ENCODE measurements around the gene HSD11B2.

Gene HSD11B2

GRCh38 chr16:67436640-67437193 lies 5.8 kb downstream of the HSD11B2 start:
- no peak for DNase-seq

DNA sequence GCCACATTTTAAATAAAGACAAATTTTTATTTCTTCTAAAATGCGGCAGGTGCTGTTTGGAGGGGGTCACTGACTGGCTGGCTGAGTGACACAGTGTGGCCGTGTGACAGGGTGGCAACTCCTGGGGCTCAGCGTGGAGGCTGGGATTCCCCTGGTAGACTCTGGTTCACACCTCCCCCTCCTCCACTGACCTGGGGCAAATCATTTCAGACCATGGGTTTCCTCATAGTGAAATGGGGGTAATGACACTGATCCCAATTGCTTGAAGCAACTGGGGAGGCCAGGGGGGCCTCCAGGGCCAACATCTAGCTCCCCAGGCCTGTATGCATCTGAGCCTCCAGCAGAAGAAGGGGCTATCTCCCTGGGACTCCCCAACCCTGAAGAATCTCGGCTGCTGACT lies 6.6 kb downstream of the HSD11B2 start:
- peak; percentile 20 for DNase-seq

- no peak for DNase-seq
Observed at GRCh38 chr16:67438098-67438791, 7.3 kb downstream of the HSD11B2 start.

DNA sequence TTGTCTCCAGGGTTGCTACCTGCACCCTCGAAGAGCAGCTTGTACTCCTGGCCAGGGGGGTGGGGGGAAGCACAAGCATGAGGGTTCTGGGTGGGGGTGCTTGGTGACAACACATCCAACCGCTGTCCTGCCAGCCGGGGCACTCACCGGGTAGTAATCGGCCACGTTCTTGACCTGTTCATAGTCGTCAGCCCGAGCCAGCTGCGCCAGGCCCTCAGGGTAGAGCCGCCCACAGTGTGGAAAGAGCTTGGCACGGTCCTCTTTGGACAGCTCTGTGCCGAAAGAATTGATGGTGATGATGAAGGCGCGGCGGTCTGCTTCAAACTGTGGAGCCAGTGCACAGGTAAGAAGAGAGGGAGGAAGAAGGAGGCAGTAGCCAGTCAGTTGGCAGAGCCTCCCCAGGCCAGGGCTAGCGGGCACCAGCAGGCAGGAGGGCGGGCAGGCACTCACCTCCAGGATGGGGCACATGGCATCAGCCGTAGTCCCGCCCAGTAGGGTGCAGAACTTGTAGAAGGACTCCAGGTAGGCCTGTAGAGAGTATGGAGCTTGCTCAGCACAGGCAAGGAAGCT lies 8.0 kb downstream of the HSD11B2 start:
- DNase-seq, result no peak

- DNase-seq, result no peak
Observed at GRCh38 chr16:67441271-67441753, 10.4 kb downstream of the HSD11B2 start.

- DNase-seq, result no peak
Observed at GRCh38 chr16:67441907-67442306, 11.0 kb downstream of the HSD11B2 start.

- DNase-seq, result no peak
Observed at GRCh38 chr16:67442581-67443255, 11.8 kb downstream of the HSD11B2 start.

GRCh38 chr16:67443265-67443664 lies 12.3 kb downstream of the HSD11B2 start:
- DNase-seq, result no peak

DNA sequence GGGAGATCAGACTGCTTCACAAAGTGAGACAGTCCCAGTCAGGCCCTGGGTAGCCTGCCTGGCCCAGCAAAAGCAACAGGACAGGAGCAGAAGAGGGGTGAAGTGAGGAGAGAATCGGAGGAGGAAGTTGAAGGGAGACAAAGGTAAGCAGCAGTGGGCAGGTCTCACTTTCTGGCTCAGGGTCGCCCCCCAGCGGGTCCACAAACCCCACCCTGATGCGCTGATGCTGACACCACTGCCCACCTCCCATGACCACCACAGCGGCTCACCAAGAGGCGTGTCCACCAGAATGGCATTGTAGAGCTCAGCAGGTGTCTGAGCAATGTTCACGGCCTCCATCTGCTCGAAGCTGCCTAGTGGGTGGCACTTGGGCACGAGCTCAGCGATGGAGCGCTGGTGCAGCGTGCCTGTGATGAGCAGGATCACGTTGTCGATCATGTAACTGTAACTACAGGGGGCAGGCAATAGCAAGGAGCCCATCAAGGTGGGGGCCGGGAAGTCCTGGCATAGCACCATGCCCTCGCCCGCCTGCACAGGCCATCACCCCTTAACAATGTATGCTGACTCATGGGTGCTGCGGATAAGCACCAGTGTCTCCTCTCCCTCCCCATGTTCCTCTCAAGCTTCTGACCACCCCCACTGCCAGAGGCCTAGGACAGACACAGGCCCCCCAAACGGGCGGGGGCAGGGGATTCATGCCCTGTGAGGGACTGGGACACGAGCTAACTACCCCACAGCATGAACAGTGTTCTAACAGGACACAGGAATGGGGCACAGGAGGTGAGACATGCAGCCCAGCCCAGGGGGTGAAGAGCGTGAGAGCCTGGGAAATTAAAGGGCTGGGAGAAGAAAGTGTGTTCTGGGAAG lies 13.6 kb downstream of the HSD11B2 start:
- no peak for DNase-seq

DNA sequence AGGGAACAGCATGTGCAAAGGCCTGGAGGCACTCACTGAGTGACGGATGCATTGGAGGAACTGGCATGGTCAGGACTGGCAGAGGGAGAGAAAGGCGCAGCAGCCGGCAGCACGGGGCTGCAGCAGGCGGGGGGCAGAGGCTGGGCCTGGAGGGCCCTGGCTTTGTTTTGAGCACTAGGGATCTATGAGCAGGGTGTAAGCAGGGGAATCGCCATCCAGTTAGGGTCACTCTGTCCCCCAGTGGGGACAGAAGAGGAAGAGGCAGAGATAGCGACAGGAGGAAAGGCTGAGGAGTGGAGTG lies 14.2 kb downstream of the HSD11B2 start:
- no peak for DNase-seq

DNA sequence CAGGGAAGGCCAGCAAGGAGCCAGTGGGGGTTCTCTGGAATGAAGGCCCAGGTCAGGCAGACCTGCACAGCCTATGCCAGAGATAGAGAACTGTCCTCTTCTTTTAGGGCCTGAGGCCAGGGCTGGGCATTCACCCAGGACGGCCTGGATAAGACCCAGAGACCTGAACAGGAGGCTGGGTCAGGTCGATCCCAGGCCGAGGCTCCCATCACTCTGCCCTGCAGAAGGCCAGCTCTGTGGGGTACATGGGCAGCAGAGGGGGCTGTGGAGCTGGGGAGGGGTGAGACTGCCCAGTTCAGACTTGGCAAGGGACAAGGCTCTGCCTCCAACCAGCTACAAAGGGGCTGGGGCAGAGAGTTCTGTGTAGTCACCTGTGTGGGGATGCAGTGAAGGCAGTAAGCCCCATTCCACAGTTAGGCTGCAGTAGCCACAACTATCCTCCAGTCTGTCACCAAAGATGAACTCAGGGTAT lies 14.6 kb downstream of the HSD11B2 start:
- no peak for DNase-seq

- no peak for DNase-seq
Observed at GRCh38 chr16:67445913-67446907, 15.3 kb downstream of the HSD11B2 start.

GRCh38 chr16:67446968-67447507 lies 16.1 kb downstream of the HSD11B2 start:
- DNase-seq, result no peak

GRCh38 chr16:67447508-67448076 lies 16.7 kb downstream of the HSD11B2 start:
- peak; percentile 26 for DNase-seq

DNA sequence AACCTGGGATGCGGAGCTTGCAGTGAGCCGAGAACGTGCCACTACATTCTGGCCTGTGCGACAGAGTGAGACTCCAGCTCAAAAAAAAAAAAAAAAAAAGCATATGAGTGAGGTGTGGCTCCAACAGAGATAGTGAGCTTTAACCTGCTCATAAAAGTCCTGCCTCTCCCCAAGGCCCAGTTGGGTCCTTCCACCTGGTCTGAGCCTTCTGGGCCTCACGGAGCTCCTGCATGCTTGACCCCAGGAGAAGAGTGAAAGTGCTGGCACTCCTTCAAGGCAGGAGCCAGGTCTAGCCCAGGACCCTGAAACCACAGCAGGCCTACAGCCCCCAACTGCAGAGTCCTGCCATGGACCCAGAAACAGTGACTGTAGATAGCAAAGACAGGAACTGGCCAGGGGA lies 17.7 kb downstream of the HSD11B2 start:
- no peak for DNase-seq

DNA sequence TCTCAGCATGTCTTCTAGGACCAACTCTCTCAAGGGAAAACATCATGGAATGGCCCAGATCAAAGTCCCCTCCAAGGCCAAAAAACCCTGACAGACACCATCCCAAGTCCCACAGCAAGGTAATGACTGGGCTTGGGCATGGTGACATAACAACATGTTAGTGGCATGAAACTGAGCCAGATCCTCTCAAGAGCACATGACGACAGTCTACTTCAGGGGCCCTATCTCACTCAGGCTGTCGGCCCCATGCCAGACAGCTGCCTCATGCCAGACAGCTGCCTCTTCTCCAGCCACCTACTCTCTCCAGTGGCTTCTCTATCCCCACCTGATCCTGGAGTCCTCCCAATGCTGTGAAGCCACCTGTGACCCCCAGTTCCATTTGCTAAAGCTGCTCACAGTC lies 18.4 kb downstream of the HSD11B2 start:
- no peak for DNase-seq

- no peak for DNase-seq
Observed at GRCh38 chr16:67449739-67450138, 18.8 kb downstream of the HSD11B2 start.

- no peak for DNase-seq
Observed at GRCh38 chr16:67451061-67451703, 20.3 kb downstream of the HSD11B2 start.

DNA sequence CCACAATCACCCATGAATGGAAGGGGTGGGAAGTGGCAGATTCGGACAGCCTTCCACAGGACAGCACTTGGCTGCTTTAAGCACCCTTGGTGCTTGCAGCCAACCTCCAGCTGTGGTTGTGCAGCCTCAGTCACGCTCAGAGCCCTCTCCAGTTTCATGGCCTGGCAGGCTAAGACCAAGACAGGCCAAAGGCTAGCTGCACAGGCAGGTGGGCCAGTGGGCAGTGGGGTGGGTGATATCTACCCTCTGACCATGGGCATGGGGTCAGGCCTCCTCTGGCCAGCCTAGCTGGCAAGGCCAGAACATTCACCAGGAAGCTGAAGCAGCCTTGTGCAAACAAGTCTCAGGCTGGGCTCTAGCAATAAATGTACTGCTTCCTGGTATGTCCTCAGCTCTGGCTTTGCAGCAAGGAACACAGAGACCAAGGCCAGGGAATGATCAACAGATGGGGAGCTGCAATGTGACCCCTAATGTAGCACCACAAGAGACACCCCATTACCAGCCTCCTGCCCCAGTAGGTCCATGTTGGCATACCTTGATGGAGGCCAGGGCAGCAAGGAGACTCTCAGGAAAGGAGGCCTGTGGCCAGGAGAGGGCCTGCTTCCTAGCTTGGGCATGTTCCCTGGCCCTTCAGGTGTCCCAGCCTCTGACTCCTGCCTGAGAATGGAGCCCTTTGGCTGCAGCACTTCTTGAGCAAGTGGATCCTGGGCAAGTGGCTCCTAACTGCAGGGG lies 20.9 kb downstream of the HSD11B2 start:
- no peak for DNase-seq

DNA sequence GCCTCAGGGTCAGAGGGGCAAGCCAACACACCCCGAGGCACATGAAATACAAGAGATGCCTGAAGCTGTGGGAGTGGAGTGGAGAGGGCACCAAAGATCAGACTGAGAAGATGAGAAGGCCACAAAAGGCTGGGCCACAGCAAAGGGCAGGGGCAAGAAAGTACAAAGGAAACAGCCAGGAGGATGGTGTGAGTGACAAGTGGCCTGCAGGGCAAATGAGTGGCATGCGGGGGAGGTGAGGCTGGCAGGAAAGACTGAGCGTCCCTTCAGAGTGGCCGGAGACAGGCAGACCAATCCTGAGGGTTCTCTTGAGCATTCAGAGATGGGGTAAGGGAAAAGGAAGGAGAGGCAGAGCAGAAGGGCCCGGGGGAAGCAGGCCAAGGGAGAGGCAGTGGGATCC lies 23.2 kb downstream of the HSD11B2 start:
- no peak for DNase-seq

Data from NK-92 treated with Interleukin-12 subunit alpha and Interleukin-12 subunit beta, amount 100 ng/mL, for 24 hours (cell line).